Lower lobe of right lung (tissue), 2 donors: ENCODE data around the gene TTLL11. TPM values are rescaled to one million over a fixed set of nuclear protein-coding genes. Genes with fewer than 3 reads are reported as not detected.

Experiments used
- ATAC-seq, 2 donors: fragments of 200-7000 bp; cut with Tn5 transposase; one replicate each; pipeline ENCODE4 v1.9.1; 2020 to 2022; ENCODE audit warnings: mild to moderate bottlenecking in 2 of 2, moderate library complexity in 2 of 2
- DNase-seq: peaks from one replicate; pipeline ENCODE4 v3.0.0-alpha.2; 2020
- H3K27ac ChIP-seq: fragments of 200-600 bp; one replicate; pipeline ENCODE4 v1.8.0; 2022
- H3K27me3 ChIP-seq: fragments of 200-600 bp; one replicate; pipeline ENCODE4 v1.8.0; 2022; ENCODE audit warnings: low read depth
- H3K36me3 ChIP-seq: fragments of 200-600 bp; one replicate; pipeline ENCODE4 v1.8.0; 2022; ENCODE audit warnings: mild to moderate bottlenecking
- H3K4me1 ChIP-seq: fragments of 200-600 bp; one replicate; pipeline ENCODE4 v1.8.0; 2022
- H3K4me3 ChIP-seq: fragments of 200-600 bp; one replicate; pipeline ENCODE4 v1.8.0; 2022; ENCODE audit warnings: mild to moderate bottlenecking
- H3K9me3 ChIP-seq: fragments of 200-600 bp; one replicate; pipeline ENCODE4 v1.8.0; 2022
- intact Hi-C: fragments of 100-400 bp; cut with DNase I; formaldehyde crosslinking; loops from one replicate; pipeline ENCODE4 v1.11.0; 2022
- total RNA-seq: library from RNA; stranded (reverse); fragmentation: NEBNext Ultra II Directional; extraction: Animal tissue kit (Norgen Biotek cat#: 25700); gene quantifications from one replicate; pipeline ENCODE4 v1.2.1, GENCODE V29; 2021
- TF ChIP-seq, protein P1 (sequence below): fragments of 200-600 bp; IDR thresholded peaks from one replicate; pipeline ENCODE4 v1.8.0; 2022; ENCODE audit warnings: antibody characterized with exemption, mild to moderate bottlenecking
- donor health status: DM: no; HTN: yes; CAD: no; lungs with severe emphysema.

The TTLL11 gene
- total RNA-seq, 1 donor from 2014 or later: 11.7 TPM

DNA sequence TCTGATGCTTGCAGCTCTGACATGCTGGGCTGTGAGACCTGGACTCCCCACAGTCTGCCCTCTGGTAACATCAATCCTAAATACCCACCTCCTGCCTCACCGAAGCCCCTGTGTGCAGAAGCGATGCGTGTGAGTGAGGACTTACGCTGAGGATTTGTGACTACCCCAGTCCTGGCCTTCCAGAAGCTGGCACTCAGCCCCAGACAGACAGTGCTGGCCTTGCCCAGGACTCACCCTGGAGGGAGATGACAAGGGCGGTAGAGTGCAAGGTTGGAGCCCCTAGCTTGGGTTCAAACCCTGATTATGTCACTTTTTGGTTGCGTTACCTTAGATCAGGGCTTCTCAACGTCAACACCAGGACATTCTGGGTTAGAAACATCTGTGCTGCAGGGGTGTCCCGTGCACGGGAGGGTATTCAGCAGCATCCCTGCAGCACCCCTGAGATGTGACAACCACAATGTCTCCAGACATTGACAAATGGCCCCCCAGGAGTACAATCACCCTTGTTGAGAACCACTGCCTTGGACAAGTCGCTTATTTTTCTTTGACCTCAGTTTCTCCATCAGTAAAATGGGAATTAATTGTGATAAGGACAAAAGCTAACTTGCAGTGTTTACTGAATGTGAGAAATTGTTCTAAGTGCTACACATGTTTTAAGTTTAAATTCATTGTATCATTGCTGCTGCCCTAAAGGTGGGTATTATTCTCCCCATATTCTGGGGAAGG is 23.5 kb upstream of the TTLL11 start:
- ATAC-seq (no peak), DNase-seq (no peak)
- intact Hi-C loops: no loop called here
- H3K9me3 ChIP-seq: no peaks in the 10 kb centered on the region
- no peaks in the 10 kb centered on the region for H3K27me3 ChIP-seq
- H3K36me3 ChIP-seq: no peaks in the 10 kb centered on the region
- no peak overlapping the region for H3K27ac ChIP-seq
- TF ChIP-seq, protein P1, sequence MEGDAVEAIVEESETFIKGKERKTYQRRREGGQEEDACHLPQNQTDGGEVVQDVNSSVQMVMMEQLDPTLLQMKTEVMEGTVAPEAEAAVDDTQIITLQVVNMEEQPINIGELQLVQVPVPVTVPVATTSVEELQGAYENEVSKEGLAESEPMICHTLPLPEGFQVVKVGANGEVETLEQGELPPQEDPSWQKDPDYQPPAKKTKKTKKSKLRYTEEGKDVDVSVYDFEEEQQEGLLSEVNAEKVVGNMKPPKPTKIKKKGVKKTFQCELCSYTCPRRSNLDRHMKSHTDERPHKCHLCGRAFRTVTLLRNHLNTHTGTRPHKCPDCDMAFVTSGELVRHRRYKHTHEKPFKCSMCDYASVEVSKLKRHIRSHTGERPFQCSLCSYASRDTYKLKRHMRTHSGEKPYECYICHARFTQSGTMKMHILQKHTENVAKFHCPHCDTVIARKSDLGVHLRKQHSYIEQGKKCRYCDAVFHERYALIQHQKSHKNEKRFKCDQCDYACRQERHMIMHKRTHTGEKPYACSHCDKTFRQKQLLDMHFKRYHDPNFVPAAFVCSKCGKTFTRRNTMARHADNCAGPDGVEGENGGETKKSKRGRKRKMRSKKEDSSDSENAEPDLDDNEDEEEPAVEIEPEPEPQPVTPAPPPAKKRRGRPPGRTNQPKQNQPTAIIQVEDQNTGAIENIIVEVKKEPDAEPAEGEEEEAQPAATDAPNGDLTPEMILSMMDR: no peak
- no peaks in the 10 kb centered on the region for H3K4me1 ChIP-seq
- no peak overlapping the region for H3K4me3 ChIP-seq

DNA sequence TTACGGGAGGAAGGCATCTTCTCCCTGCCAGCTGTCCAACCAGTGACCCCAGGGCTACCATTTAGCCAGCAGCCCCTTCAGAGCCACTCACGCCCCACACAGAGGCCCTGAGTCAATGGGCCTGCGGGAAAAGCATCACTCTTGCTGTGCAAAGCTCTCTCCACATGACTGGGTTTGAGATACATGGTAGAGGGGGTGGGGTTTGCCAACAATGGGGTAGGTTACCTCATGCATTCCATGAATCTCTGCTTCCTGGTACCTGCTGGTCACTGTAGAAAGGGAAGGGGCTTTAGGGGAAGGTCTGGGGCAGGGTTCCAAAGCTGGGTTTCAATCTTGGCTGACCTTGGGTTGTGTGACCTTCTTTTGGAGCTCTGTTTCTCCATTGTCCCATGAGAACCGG is 22.9 kb upstream of the TTLL11 start:
- DNase-seq (no peak), ATAC-seq (no peak)
- no peaks in the 10 kb centered on the region for H3K36me3 ChIP-seq
- TF ChIP-seq, protein P1: no peak
- H3K27me3 ChIP-seq: no peaks in the 10 kb centered on the region
- no peak overlapping the region for H3K27ac ChIP-seq
- H3K4me1 ChIP-seq: no peaks in the 10 kb centered on the region
- no peak overlapping the region for H3K4me3 ChIP-seq
- intact Hi-C loops: no loop called here
- H3K9me3 ChIP-seq: no peaks in the 10 kb centered on the region

DNA sequence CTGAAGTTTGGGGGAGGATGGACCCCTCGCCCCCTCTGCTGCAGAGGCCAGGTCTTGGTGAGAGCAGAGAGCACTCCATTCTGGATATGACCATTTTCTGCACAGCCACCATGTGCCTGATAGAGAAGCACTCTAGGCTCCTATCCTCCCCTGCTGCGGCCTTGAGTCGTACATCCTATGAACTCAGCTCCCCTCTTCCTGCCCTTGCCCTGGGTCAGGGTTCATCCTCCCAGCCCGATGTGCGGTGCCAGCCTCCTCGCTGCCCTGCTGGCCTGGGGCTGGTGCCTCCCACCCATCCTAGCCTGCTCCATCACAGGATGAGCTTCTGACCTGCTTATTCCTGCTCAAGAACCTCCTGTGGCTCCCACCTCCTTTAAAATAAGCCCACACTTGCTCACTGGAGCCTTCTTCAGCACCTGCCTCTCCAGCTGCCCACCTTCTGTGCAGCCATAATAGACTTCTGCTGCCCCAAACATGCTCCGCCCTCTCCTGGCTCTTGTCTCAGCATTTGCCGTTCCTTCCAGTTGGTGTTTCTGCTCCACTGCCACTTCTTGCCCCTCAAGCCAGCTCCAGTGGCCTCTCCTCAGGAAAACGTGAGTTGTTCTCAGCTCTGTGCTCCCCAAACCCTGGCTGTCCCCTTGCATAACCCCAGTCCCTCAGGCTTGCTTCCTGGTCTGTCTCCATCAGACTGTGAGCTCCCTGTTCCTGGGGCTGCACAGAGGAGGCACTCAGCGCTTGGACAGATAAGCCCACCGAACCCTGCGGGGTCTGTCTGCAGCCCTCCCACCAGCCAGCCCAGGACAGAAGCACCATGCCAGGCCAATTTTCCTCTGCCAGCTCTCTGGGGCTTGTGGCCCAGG is 22.3 kb upstream of the TTLL11 start:
- Histone ChIP-seq H3K36me3 (no peaks in the 10 kb centered on the region), H3K9me3 (no peaks in the 10 kb centered on the region), H3K27ac (no peak overlapping the region), H3K4me1 (no peaks in the 10 kb centered on the region), H3K4me3 (no peak overlapping the region), H3K27me3 (no peaks in the 10 kb centered on the region)
- ATAC-seq (no peak), DNase-seq (no peak)
- intact Hi-C loops: no loop called here
- TF ChIP-seq, protein P1: no peak

DNA sequence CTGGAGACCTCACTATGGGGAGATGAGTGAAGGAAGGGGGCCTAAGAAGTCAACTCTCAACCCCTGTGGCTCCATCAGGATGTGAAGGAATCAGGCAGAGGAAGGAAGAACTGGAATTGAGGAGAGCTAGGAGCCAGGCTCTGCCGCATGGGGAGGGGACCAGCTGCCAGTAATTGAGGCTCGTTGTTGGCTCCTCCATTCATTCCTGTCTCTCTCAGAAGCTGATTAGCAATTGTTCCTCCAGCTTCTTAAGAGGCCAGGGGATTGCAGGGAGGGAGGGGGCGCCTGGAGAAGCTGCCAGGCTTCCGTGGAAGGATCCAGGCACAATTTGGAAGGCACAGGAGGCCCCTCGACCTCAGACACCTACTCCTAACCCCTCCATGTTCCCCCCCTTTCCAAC is 20.5 kb upstream of the TTLL11 start:
- H3K4me1 ChIP-seq: no peaks in the 10 kb centered on the region
- no peaks in the 10 kb centered on the region for H3K27me3 ChIP-seq
- H3K9me3 ChIP-seq: no peaks in the 10 kb centered on the region
- TF ChIP-seq, protein P1: no peak
- H3K27ac ChIP-seq: no peak overlapping the region
- H3K36me3 ChIP-seq: no peaks in the 10 kb centered on the region
- ATAC-seq (no peak), DNase-seq (no peak)
- H3K4me3 ChIP-seq: no peak overlapping the region
- intact Hi-C loops: no loop called here

DNA sequence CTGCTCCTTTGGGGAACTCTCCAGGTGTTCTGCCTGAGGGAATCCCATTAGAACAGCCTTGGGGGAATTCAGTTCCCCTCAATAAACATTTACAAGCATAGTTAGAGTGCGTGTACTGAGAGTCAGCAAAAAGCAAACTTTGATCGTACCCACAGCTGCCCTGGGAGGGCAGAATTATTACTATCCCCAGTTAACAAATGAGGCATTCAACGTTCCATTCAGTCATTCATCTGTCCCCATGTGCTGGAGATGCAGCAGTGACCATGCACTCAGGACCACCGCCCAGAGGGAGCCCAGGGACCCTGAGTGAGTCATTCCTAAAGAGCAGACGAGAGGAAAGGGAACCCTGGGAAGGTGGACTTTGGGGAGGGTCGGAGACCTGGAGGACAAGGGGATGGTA is 19.1 kb upstream of the TTLL11 start:
- H3K27me3 ChIP-seq: no peaks in the 10 kb centered on the region
- TF ChIP-seq, protein P1: no peak
- H3K9me3 ChIP-seq: no peaks in the 10 kb centered on the region
- H3K36me3 ChIP-seq: no peaks in the 10 kb centered on the region
- H3K27ac ChIP-seq: no peak overlapping the region
- no peaks in the 10 kb centered on the region for H3K4me1 ChIP-seq
- no peak for ATAC-seq
- H3K4me3 ChIP-seq: no peak overlapping the region
- intact Hi-C loops: no loop called here
- DNase-seq: no peak
